H1 (cell line): ENCODE results near the gene TERF2IP. TPM values are rescaled to one million over a fixed set of nuclear protein-coding genes. Genes with fewer than 3 reads are reported as not detected.
A peak's percentile ranks its signal among the peaks of the same experiment; 100 is the strongest.

Source experiments
- CTCF ChIA-PET: fragments of 300-600 bp; sonication (Branson Sonifier 250); formaldehyde crosslinking; loops from one replicate; lab custom pipeline; 2021; ENCODE audit not compliant: partially characterized antibody; lab: Charles Lee
- POLR2A ChIA-PET: fragments of 300-600 bp; sonication (Branson Sonifier 250); formaldehyde crosslinking; loops from one replicate; lab custom pipeline; 2021; ENCODE audit warnings: inconsistent platforms; ENCODE audit not compliant: partially characterized antibody; lab: Charles Lee
- DNase-seq, 2 experiments: peaks; one replicate each; pipeline versions ENCODE4 v3.0.0 to v3.0.0-alpha.2; 2010 to 2022; ENCODE audit warnings: low spot score in 2 of 2, low read depth in 1 of 2, mixed read lengths in 1 of 2
- FAIRE-seq: peaks from 2 replicates; lab custom pipeline; 2011; peaks lifted over from hg19 to GRCh38; lab: Jason Lieb, UNC
- H2AFZ ChIP-seq: 2 replicates; pipeline ENCODE4 v1.8.1; 2012; ENCODE audit warnings: low read length, inconsistent platforms
- H2AK5ac ChIP-seq: 2 replicates; pipeline ENCODE4 v1.6.1; 2013; ENCODE audit warnings: low read depth, low read length
- H2BK120ac ChIP-seq: replicated peaks from 2 replicates; pipeline ENCODE3; 2013; ENCODE audit warnings: low read depth, low read length, inconsistent platforms
- H2BK12ac ChIP-seq: 2 replicates; pipeline ENCODE4 v1.6.1; 2013; ENCODE audit warnings: low read depth, low read length
- H2BK15ac ChIP-seq: 2 replicates; pipeline ENCODE4 v1.6.1; 2013; ENCODE audit warnings: low read length
- H2BK20ac ChIP-seq: 2 replicates; pipeline ENCODE4 v1.6.1; 2013; ENCODE audit warnings: low read length
- H2BK5ac ChIP-seq: 2 replicates; pipeline ENCODE4 v1.6.1; 2013; ENCODE audit warnings: low read depth, low read length
- H3K14ac ChIP-seq: 2 replicates; pipeline ENCODE4 v1.6.1; 2013; ENCODE audit warnings: inconsistent platforms; ENCODE audit not compliant: insufficient read length
- H3K18ac ChIP-seq: 2 replicates; pipeline ENCODE4 v1.6.1; 2013; ENCODE audit warnings: low read length; ENCODE audit errors: extremely low read depth
- H3K23ac ChIP-seq: 2 replicates; pipeline ENCODE4 v1.6.1; 2013; ENCODE audit warnings: inconsistent platforms; ENCODE audit not compliant: insufficient read length
- H3K23me2 ChIP-seq: 2 replicates; pipeline ENCODE4 v1.6.1; 2013; ENCODE audit warnings: low read depth, low read length
- H3K27ac ChIP-seq: 2 replicates; pipeline ENCODE4 v1.6.1; 2011; ENCODE audit warnings: low read depth, low read length, inconsistent platforms
- H3K27me3 ChIP-seq, 4 experiments: replicated peaks in 1 of 4; 1 replicate in 1 of 4; 2 replicates in 3 of 4; pipeline versions ENCODE4 v1.6.1 to v1.8.1; 2011 to 2013; ENCODE audit warnings: low read length in 3 of 4, mild to moderate bottlenecking in 3 of 4, inconsistent platforms in 2 of 4, mixed read lengths in 2 of 4, moderate library complexity in 1 of 4; ENCODE audit not compliant: control insufficient read depth in 3 of 4, insufficient read depth in 3 of 4; ENCODE audit errors: extremely low read depth in 1 of 4
- H3K36me3 ChIP-seq, 4 experiments: 2 replicates each; pipeline versions ENCODE4 v1.6.1 to v1.8.1; 2011 to 2013; ENCODE audit warnings: mild to moderate bottlenecking in 4 of 4, low read length in 3 of 4, moderate library complexity in 2 of 4, control low read depth in 1 of 4, inconsistent platforms in 1 of 4; ENCODE audit not compliant: insufficient read depth in 4 of 4, control insufficient read depth in 2 of 4
- H3K4ac ChIP-seq: replicated peaks from 2 replicates; pipeline ENCODE3; 2013; ENCODE audit warnings: low read length, low read depth, mixed read lengths, inconsistent platforms; ENCODE audit not compliant: insufficient read length
- H3K4me1 ChIP-seq, 4 experiments: replicated peaks in 1 of 4; 1 replicate in 1 of 4; 2 replicates in 3 of 4; pipeline versions ENCODE4 v1.6.1 to v1.8.1; 2011 to 2013; ENCODE audit warnings: low read length in 3 of 4, inconsistent platforms in 2 of 4, mixed read lengths in 1 of 4; ENCODE audit not compliant: insufficient read depth in 4 of 4, control insufficient read depth in 3 of 4
- H3K4me2 ChIP-seq, 2 experiments: 2 replicates each; pipeline versions ENCODE4 v1.6.1 to v1.8.1; 2011 to 2013; ENCODE audit warnings: low read depth in 2 of 2, low read length in 2 of 2, control low read depth in 1 of 2, inconsistent platforms in 1 of 2, mild to moderate bottlenecking in 1 of 2; ENCODE audit not compliant: insufficient read depth in 1 of 2
- H3K4me3 ChIP-seq, 4 experiments: fragments of 200-600, 300-600 bp in 1 of 4; sonication (generic), shearing (Covaris generic), sonication (Bioruptor Twin) in 1 of 4; 2 replicates each; pipeline versions ENCODE4 v1.5.1 to v1.8.1; 2011 to 2016; ENCODE audit warnings: low read length in 4 of 4, low read depth in 3 of 4, control low read depth in 2 of 4, inconsistent platforms in 2 of 4, mild to moderate bottlenecking in 2 of 4, mixed read lengths in 1 of 4, moderate library complexity in 1 of 4; ENCODE audit not compliant: insufficient read depth in 2 of 4; ENCODE audit errors: extremely low read depth in 1 of 4
- H3K56ac ChIP-seq: replicated peaks from 2 replicates; pipeline ENCODE3; 2013; ENCODE audit warnings: low read depth, mild to moderate bottlenecking, mixed read lengths, low read length, inconsistent platforms; ENCODE audit not compliant: insufficient read length
- H3K79me1 ChIP-seq: 2 replicates; pipeline ENCODE4 v1.6.1; 2013; ENCODE audit warnings: low read depth, low read length, control low read depth
- H3K79me2 ChIP-seq, 2 experiments: 2 replicates each; pipeline versions ENCODE4 v1.6.1 to v1.8.1; 2012 to 2013; ENCODE audit warnings: low read length in 2 of 2, mild to moderate bottlenecking in 2 of 2, inconsistent platforms in 1 of 2; ENCODE audit not compliant: insufficient read depth in 2 of 2, control insufficient read depth in 1 of 2
- H3K9ac ChIP-seq, 4 experiments: replicated peaks in 1 of 4; 1 replicate in 1 of 4; 2 replicates in 3 of 4; pipeline versions ENCODE4 v1.6.1 to v1.8.1; 2011 to 2013; ENCODE audit warnings: low read depth in 3 of 4, low read length in 3 of 4, control low read depth in 2 of 4, mild to moderate bottlenecking in 2 of 4, moderate library complexity in 2 of 4, inconsistent platforms in 1 of 4; ENCODE audit errors: extremely low read depth in 1 of 4
- H3K9me3 ChIP-seq, 2 experiments: 2 replicates each; pipeline versions ENCODE4 v1.6.1 to v1.8.1; 2012 to 2013; ENCODE audit warnings: mild to moderate bottlenecking in 2 of 2, moderate library complexity in 2 of 2, control low read depth in 1 of 2, inconsistent platforms in 1 of 2, low read depth in 1 of 2, low read length in 1 of 2, mixed read lengths in 1 of 2; ENCODE audit not compliant: insufficient read depth in 2 of 2
- H4K20me1 ChIP-seq, 2 experiments: replicated peaks in 1 of 2; 2 replicates each; pipeline versions ENCODE3 to v1.8.1; 2011 to 2013; ENCODE audit warnings: inconsistent platforms in 2 of 2, low read length in 2 of 2, mild to moderate bottlenecking in 1 of 2; ENCODE audit not compliant: insufficient read depth in 2 of 2, control insufficient read depth in 1 of 2
- H4K5ac ChIP-seq: 2 replicates; pipeline ENCODE4 v1.6.1; 2013; ENCODE audit warnings: low read length, low read depth, mixed read lengths, inconsistent platforms; ENCODE audit not compliant: insufficient read length
- H4K8ac ChIP-seq: 2 replicates; pipeline ENCODE4 v1.8.0; 2013; ENCODE audit warnings: mild to moderate bottlenecking, moderate library complexity, low read length, inconsistent platforms; ENCODE audit not compliant: insufficient read depth; ENCODE audit errors: extremely low read depth
- H4K91ac ChIP-seq: replicated peaks from 2 replicates; pipeline ENCODE3; 2013; ENCODE audit warnings: low read length, mixed read lengths, inconsistent platforms; ENCODE audit not compliant: insufficient read length
- ASH2L ChIP-seq: fragments of 200-600, 300-600 bp; sonication (generic); IDR thresholded peaks from one replicate; pipeline ENCODE4 v1.7.1; 2017; ENCODE audit warnings: low read length
- BRCA1 ChIP-seq: IDR thresholded peaks from 2 replicates; pipeline ENCODE4 v1.6.1; 2012; ENCODE audit warnings: low read depth, low read length, improper control_type of control experiment
- CREB1 ChIP-seq: IDR thresholded peaks from 2 replicates; pipeline ENCODE4 v1.6.1; 2012; ENCODE audit warnings: inconsistent platforms
- KDM1A ChIP-seq: fragments of 200-600, 300-600 bp; sonication (generic); IDR thresholded peaks from 2 replicates; pipeline ENCODE4 v1.7.1; 2016; ENCODE audit warnings: mild to moderate bottlenecking, low read length, borderline replicate concordance
- KDM4A ChIP-seq: IDR thresholded peaks from one replicate; pipeline ENCODE4 v1.7.1; 2012; ENCODE audit warnings: low read depth, mild to moderate bottlenecking, moderate library complexity, low read length, inconsistent platforms; ENCODE audit not compliant: severe bottlenecking
- MAX ChIP-seq: IDR thresholded peaks from 2 replicates; pipeline ENCODE4 v1.6.1; 2012; ENCODE audit warnings: inconsistent platforms
- NANOG ChIP-seq: IDR thresholded peaks from 2 replicates; pipeline ENCODE4 v1.6.1; 2011; ENCODE audit warnings: low read length, low read depth, mild to moderate bottlenecking, inconsistent platforms; ENCODE audit not compliant: insufficient read depth, poor library complexity, severe bottlenecking
- RBBP5 ChIP-seq: IDR thresholded peaks from 2 replicates; pipeline ENCODE4 v1.7.1; 2012; ENCODE audit warnings: low read depth, mild to moderate bottlenecking, inconsistent platforms, low read length, moderate library complexity, borderline replicate concordance
- SAP30 ChIP-seq: fragments of 300-600 bp; sonication (generic); IDR thresholded peaks from 2 replicates; pipeline ENCODE4 v1.7.1; 2012; ENCODE audit warnings: low read length, moderate library complexity, mild to moderate bottlenecking, inconsistent platforms; ENCODE audit not compliant: insufficient read depth, insufficient replicate concordance
- SP1 ChIP-seq: IDR thresholded peaks from 2 replicates; pipeline ENCODE4 v1.6.1; 2011; ENCODE audit warnings: low read depth, low read length
- TBP ChIP-seq: IDR thresholded peaks from 2 replicates; pipeline ENCODE4 v1.6.1; 2011; ENCODE audit warnings: low read depth, low read length, improper control_type of control experiment
- WGBS, 2 experiments: shearing (Covaris generic) in 1 of 2; methylation state at CpG; one replicate each; pipeline versions ENCODE4 v1.1.6 to v1.1.7; 2013 to 2015; ENCODE audit warnings: low lambda C conversion rate in 2 of 2, mixed read lengths in 2 of 2, inconsistent platforms in 1 of 2, low coverage in 1 of 2, missing lambda C conversion rate in 1 of 2; ENCODE audit not compliant: insufficient replicate concordance in 2 of 2, insufficient coverage in 1 of 2, insufficient read length in 1 of 2; ENCODE audit errors: extremely low coverage in 1 of 2, missing lambda C conversion rate in 1 of 2; 5-methylcytosine and 5-hydroxymethylcytosine counted together
- polyA plus RNA-seq, 7 experiments: library from polyadenylated mRNA; depleted of rRNA in 3 of 7; stranded (reverse) in 5 of 7; unstranded in 2 of 7; fragments of >200 nt in 5 of 7; fragments of 200-250 nt in 2 of 7; gene quantifications; 1 replicate in 5 of 7; 2 replicates in 1 of 7; 4 replicates in 1 of 7; pipeline versions ENCODE4 v1.2.1 to v1.2.3, GENCODE V29; 2011 to 2013; ENCODE audit warnings: missing spikeins in 2 of 7, mixed read lengths in 2 of 7
- total RNA-seq: library from RNA; stranded (reverse); fragmentation: NEBNext Ultra II Directional; extraction: Animal tissue kit (Norgen Biotek cat#: 25700); gene quantifications from 2 replicates; pipeline ENCODE4 v1.2.1, GENCODE V29; 2021

The TERF2IP gene
- total and polyA plus RNA-seq, 2 of the 8 experiments (the other 6 are each of a cell fraction or from before 2014, with no cell fraction given) = 5.5 to 15.1 TPM

- Histone ChIP-seq H3K9ac (peak overlapping the region; percentile 72 to 96 (median 90)), H3K27ac (peak overlapping the region; percentile 90), H3K4me2 (peak overlapping the region; percentile 86 to 92), H3K56ac (peak overlapping the region; percentile 87), H4K8ac (peak overlapping the region; percentile 94), H3K18ac (peak overlapping the region; percentile 84; the same call in 1 of the 2 replicates), H2BK15ac (no peak overlapping the region; the same call in 1 of the 2 replicates), H2BK5ac (peak overlapping the region; percentile 91), H2AK5ac (no peak overlapping the region), H3K23ac (no peak overlapping the region), H2BK120ac (no peak overlapping the region), H4K20me1 (peaks cover 2 to 9% of the 10 kb centered on the region in 2 experiments), H3K79me2 (peaks cover 37 to 89% of the 10 kb centered on the region in 2 experiments), H3K23me2 (peaks cover 5% of the 10 kb centered on the region), H3K9me3 (no peaks in the 10 kb centered on the region), H3K4ac (no peak overlapping the region), H3K4me3 (peak overlapping the region; percentile 83 to 99 (median 97)), H3K79me1 (peaks cover 13% of the 10 kb centered on the region), H2BK12ac (no peak overlapping the region; the same call in 1 of the 2 replicates), H3K14ac (no peak overlapping the region), H4K91ac (peak overlapping the region; percentile 68), H3K4me1 (peaks cover 0 to 4% (median 1%) of the 10 kb centered on the region in 4 experiments; a peak in 3 of 7 replicates), H3K36me3 (peaks cover 0 to 16% (median 0%) of the 10 kb centered on the region in 4 experiments; a peak in 2 of 8 replicates), H2AFZ (peak overlapping the region; percentile 83; the same call in 1 of the 2 replicates), H2BK20ac (no peak overlapping the region), H4K5ac (peak overlapping the region; percentile 93), H3K27me3 (no peaks in the 10 kb centered on the region)
- POLR2A ChIA-PET = interaction anchor here (0.6 to 2.4 kb wide), 11 partner anchors 10 to 215 kb away, joined by 3 to 7 read pairs (median 4); partner anchors contain the start of gene CFDP1
- 1% methylated on average over 62 of the region's 62 CpGs; no CpG with 5 or more reads in 1 of the 2 experiments for WGBS, 2 experiments
- CTCF ChIA-PET = interaction anchor here (0.6 to 2.7 kb wide), 6 partner anchors 8 to 183 kb away, joined by 3 to 8 read pairs (median 6); partner anchors contain the start of gene TMEM170A
- FAIRE-seq (no peak), DNase-seq (peak in 1 of 2 experiments; percentile 92)
- TF ChIP-seq CREB1 (peak; percentile 61), MAX (no peak; the same call in 1 of the 2 replicates), NANOG (no peak), TBP (no peak; the same call in 1 of the 2 replicates), RBBP5 (no peak; the same call in 1 of the 2 replicates), BRCA1 (no peak), SP1 (peak; percentile 14; the same call in 1 of the 2 replicates), KDM1A (no peak), SAP30 (peak; percentile 31), ASH2L (peak; percentile 16), KDM4A (peak; percentile 45)
Measured at GRCh38 chr16:75648265-75649076, 898 bp downstream of the TERF2IP start.
